ENCODE measurements around the gene SLC6A1. TPM values are rescaled to one million over a fixed set of nuclear protein-coding genes. Genes with fewer than 3 reads are reported as not detected.

SLC6A1 gene
- total RNA-seq, 6 experiments from 2014 or later, result 14.5 to 70.1 (median 37.3) TPM

DNA sequence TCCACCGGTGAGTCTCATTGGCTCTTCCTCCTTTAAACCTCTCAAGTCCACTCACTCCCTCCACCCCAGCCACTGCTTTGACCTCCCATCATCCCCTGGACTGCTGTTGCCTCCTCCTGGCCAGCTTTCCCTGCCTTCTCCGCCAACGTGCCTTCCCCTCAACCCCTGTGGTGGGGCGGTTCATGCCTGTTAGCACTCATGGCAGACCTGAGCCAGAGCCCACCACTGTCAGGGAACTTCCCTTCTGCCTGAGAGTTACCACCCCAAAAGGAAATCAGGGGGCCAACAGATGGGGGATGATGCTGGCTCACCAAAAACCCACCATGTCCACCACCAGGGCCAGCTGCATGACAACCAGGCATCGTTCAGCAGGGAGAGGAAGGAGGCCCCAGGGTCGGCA, 44.2 kb upstream of the SLC6A1 start:
- no peak for TF ChIP-seq POLR2A (IDR thresholded peaks at IDR 0.05)
- TF ChIP-seq, protein P1, sequence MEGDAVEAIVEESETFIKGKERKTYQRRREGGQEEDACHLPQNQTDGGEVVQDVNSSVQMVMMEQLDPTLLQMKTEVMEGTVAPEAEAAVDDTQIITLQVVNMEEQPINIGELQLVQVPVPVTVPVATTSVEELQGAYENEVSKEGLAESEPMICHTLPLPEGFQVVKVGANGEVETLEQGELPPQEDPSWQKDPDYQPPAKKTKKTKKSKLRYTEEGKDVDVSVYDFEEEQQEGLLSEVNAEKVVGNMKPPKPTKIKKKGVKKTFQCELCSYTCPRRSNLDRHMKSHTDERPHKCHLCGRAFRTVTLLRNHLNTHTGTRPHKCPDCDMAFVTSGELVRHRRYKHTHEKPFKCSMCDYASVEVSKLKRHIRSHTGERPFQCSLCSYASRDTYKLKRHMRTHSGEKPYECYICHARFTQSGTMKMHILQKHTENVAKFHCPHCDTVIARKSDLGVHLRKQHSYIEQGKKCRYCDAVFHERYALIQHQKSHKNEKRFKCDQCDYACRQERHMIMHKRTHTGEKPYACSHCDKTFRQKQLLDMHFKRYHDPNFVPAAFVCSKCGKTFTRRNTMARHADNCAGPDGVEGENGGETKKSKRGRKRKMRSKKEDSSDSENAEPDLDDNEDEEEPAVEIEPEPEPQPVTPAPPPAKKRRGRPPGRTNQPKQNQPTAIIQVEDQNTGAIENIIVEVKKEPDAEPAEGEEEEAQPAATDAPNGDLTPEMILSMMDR (IDR thresholded peaks at IDR 0.05), result no peak
- no peak overlapping the region for H3K4me3 ChIP-seq
- H3K4me1 ChIP-seq, result no peaks in the 10 kb centered on the region
- ATAC-seq, result no peak
- DNase-seq, result no peak
- no peaks in the 10 kb centered on the region for H3K36me3 ChIP-seq
- WGBS (ENCODE audit: insufficient coverage, low coverage, low lambda C conversion rate, missing lambda C conversion rate), result 79% methylated on average over 3 of the region's 6 CpGs
- H3K27ac ChIP-seq, result no peak overlapping the region
- H3K27me3 ChIP-seq, result no peaks in the 10 kb centered on the region
- H3K9me3 ChIP-seq, result no peaks in the 10 kb centered on the region
- intact Hi-C loops (cut with DNase I), result loop anchor here (5.0 to 10.0 kb wide), 2 partner anchors 114 to 194 kb away; no protein-coding TSS in a partner anchor

DNA sequence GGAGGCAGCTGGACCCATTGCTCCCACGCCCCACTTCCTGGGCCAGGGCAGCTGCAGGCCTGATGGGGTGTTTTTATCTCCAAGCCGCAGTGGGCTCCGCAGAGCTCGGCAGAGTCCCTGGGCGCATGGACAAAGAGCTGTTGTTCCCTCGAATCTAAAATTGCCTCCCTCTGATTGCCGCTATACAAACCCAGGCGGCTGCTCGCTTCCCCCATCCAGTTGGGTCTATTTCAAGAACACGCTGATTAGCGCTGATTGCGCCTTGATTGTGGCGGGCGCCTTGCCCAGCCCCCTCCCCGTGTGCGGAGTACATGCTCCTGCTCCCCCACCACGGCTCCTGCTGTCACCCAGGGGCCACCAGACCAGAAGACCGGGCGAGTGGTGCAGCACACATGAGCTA, 43.4 kb upstream of the SLC6A1 start:
- DNase-seq (no peak), ATAC-seq (no peak)
- Histone ChIP-seq H3K9me3 (no peaks in the 10 kb centered on the region), H3K36me3 (no peaks in the 10 kb centered on the region), H3K4me3 (no peak overlapping the region), H3K27ac (no peak overlapping the region), H3K4me1 (no peaks in the 10 kb centered on the region), H3K27me3 (no peaks in the 10 kb centered on the region)
- intact Hi-C loops (cut with DNase I), result loop anchor here (5.0 to 10.0 kb wide), 2 partner anchors 113 to 194 kb away; no protein-coding TSS in a partner anchor
- no peak for TF ChIP-seq POLR2A (IDR thresholded peaks at IDR 0.05)
- TF ChIP-seq, protein P1 (IDR thresholded peaks at IDR 0.05), result no peak
- 67% methylated on average over 2 of the region's 19 CpGs for WGBS (ENCODE audit: insufficient coverage, low coverage, low lambda C conversion rate, missing lambda C conversion rate)

DNA sequence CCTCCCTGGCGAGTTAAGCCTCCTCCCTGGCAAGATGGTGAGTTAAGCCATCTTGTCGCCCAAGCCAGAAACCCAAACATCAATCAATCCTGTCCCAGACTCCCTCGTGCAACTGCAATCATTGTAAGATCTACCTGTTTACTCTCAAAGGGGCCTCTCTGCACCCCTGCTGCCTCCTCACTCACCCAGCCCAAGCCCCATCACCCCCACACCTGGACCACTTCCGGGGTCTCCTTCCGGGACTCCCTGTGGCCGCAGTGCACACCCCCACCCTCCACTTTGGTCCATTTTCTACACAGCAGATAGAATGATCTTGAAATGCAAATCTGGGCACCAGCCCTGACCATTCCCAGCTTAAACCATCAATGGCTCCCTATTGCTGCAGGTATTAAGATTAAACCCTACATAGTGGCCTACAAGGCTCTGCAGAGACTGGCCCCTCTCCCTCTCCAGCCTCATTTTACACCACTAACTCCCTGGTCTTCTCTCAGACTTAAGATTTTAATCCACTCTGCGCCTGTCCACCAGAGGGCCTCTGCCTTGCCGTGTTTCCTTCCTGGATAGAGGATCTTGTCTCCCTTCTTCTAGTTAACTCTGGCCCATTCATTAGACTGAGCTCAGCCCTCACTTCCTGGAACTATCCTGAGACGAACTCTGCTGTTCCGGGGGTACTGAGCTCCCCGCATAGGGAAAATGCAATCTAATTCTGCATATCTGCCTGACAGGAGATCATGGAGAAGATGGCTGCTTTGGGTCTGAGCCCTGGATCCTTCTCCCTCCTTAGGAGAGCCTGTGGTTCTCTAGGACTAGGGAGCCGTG, 41.9 kb upstream of the SLC6A1 start:
- intact Hi-C loops (cut with DNase I), result no loop called here
- H3K36me3 ChIP-seq, result no peaks in the 10 kb centered on the region
- H3K4me3 ChIP-seq, result no peak overlapping the region
- 36% methylated on average over 8 of the region's 12 CpGs for WGBS (ENCODE audit: insufficient coverage, low coverage, low lambda C conversion rate, missing lambda C conversion rate)
- peak; percentile 54 to 78 (median 72) for ATAC-seq
- no peak for DNase-seq
- no peaks in the 10 kb centered on the region for H3K9me3 ChIP-seq
- H3K4me1 ChIP-seq, result no peaks in the 10 kb centered on the region
- no peak overlapping the region for H3K27ac ChIP-seq
- no peak for TF ChIP-seq POLR2A (IDR thresholded peaks at IDR 0.05)
- TF ChIP-seq, protein P1 (IDR thresholded peaks at IDR 0.05), result peak; percentile 44 to 61 (median 52)
- H3K27me3 ChIP-seq, result no peaks in the 10 kb centered on the region

DNA sequence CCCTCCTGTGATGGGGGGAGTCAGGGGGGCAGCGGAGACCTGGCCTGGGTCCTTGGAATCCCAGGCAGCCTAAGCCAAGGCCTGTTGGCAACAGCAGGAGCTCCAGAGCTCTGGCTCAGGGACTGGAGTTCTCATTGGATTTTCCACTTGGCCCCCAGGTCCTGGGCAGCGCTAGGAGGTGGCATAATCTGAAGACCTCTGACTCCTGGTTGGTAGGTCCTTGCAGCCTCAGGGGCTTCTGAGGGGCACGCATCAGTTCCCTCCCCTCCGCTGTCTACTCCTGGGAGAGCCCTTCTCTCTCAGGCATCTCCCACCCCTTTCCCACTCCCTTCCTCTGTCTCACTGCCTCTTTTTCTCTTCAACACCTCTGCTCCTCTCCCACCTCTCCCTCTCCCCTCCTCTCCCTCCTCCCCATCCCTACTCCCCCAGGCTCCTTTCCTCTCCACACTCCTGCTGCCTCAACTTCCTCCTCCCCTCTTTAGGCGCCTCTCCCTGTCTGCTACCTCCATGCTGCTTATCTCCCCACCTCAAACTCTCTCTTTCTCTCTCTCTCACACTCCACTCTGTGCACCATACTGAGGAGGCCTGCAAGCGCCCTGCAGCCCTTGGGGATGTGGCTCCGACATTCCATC, 41.1 kb upstream of the SLC6A1 start:
- no peaks in the 10 kb centered on the region for H3K27me3 ChIP-seq
- no peaks in the 10 kb centered on the region for H3K9me3 ChIP-seq
- no peak overlapping the region for H3K4me3 ChIP-seq
- no peak overlapping the region for H3K27ac ChIP-seq
- TF ChIP-seq, protein P1 (IDR thresholded peaks at IDR 0.05), result no peak
- no peak for TF ChIP-seq POLR2A (IDR thresholded peaks at IDR 0.05)
- no peaks in the 10 kb centered on the region for H3K4me1 ChIP-seq
- 64% methylated on average over 5 of the region's 7 CpGs for WGBS (ENCODE audit: insufficient coverage, low coverage, low lambda C conversion rate, missing lambda C conversion rate)
- ATAC-seq (no peak), DNase-seq (no peak)
- H3K36me3 ChIP-seq, result no peaks in the 10 kb centered on the region
- intact Hi-C loops (cut with DNase I), result no loop called here
